Neutrophil (primary cell): Measurements from ENCODE around the gene RTEL1.
A peak's percentile ranks its signal among the peaks of the same experiment; 100 is the strongest.

Experiments used
- H3K27ac ChIP-seq: fragments of 200-600 bp; sonication (generic); 2 replicates; pipeline ENCODE4 v1.5.1; 2016; ENCODE audit warnings: mild to moderate bottlenecking, moderate library complexity
- H3K27me3 ChIP-seq: fragments of 200-600 bp; sonication (generic); 2 replicates; pipeline ENCODE4 v1.6.0; 2016; ENCODE audit warnings: mild to moderate bottlenecking
- H3K36me3 ChIP-seq: fragments of 200-600 bp; sonication (generic); 2 replicates; pipeline ENCODE4 v1.5.1; 2017
- H3K4me1 ChIP-seq, 2 experiments: fragments of 200-600 bp in 1 of 2; sonication (generic) in 1 of 2; 1 replicate in 1 of 2; 2 replicates in 1 of 2; pipeline versions ENCODE4 v1.5.1 to v1.6.1; 2013 to 2016; ENCODE audit warnings: low read depth in 1 of 2, low read length in 1 of 2, mild to moderate bottlenecking in 1 of 2, moderate library complexity in 1 of 2; ENCODE audit not compliant: control insufficient read depth in 1 of 2, insufficient read depth in 1 of 2
- H3K4me3 ChIP-seq, 2 experiments: fragments of 200-600 bp in 1 of 2; sonication (generic) in 1 of 2; 1 replicate in 1 of 2; 2 replicates in 1 of 2; pipeline ENCODE4 v1.5.1; 2013 to 2016; ENCODE audit warnings: low read depth in 1 of 2, low read length in 1 of 2, mild to moderate bottlenecking in 1 of 2, moderate library complexity in 1 of 2
- H3K9me3 ChIP-seq: fragments of 200-600 bp; sonication (generic); 2 replicates; pipeline ENCODE4 v1.5.1; 2016
- TF ChIP-seq, protein P1 (sequence below): fragments of 200-600 bp; sonication (generic); IDR thresholded peaks from 2 replicates; pipeline ENCODE4 v1.5.1; 2016; ENCODE audit warnings: antibody characterized with exemption

RTEL1 gene

DNA sequence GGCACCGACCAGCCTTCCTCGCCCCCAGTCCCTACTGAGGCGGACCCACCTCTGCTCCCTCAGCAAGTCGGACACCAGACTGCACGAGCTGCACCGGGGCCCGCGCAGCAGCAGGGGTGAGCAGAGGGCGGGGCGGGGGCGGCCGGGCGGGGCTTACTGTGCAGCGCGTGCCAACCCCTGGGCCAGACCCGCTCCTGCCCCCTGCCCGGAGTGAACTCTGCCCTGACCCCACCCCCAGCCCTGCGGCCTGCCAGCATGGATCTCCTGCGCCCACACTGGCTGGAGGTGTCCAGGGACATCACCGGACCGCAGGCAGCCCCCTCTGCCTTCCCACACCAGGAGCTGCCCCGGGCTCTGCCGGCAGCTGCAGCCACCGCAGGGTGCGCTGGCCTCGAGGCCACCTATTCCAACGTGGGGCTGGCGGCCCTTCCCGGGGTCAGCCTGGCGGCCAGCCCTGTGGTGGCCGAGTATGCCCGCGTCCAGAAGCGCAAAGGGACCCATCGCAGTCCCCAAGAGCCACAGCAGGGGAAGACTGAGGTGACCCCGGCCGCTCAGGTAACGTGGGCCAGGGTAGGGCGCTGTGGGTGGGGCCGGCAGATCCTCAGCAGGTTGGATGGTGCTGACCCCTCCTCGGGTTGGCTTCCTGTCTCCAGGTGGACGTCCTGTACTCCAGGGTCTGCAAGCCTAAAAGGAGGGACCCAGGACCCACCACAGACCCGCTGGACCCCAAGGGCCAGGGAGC lies 80.0 kb downstream of the RTEL1 start:
- Histone ChIP-seq H3K9me3 (no peaks in the 10 kb centered on the region), H3K27me3 (peaks cover 40% of the 10 kb centered on the region), H3K4me1 (peaks cover 26 to 37% of the 10 kb centered on the region in 2 experiments), H3K27ac (no peak overlapping the region), H3K4me3 (peak overlapping the region in 1 of 2 experiments; percentile 38), H3K36me3 (peaks cover 53% of the 10 kb centered on the region)
- TF ChIP-seq, protein P1, sequence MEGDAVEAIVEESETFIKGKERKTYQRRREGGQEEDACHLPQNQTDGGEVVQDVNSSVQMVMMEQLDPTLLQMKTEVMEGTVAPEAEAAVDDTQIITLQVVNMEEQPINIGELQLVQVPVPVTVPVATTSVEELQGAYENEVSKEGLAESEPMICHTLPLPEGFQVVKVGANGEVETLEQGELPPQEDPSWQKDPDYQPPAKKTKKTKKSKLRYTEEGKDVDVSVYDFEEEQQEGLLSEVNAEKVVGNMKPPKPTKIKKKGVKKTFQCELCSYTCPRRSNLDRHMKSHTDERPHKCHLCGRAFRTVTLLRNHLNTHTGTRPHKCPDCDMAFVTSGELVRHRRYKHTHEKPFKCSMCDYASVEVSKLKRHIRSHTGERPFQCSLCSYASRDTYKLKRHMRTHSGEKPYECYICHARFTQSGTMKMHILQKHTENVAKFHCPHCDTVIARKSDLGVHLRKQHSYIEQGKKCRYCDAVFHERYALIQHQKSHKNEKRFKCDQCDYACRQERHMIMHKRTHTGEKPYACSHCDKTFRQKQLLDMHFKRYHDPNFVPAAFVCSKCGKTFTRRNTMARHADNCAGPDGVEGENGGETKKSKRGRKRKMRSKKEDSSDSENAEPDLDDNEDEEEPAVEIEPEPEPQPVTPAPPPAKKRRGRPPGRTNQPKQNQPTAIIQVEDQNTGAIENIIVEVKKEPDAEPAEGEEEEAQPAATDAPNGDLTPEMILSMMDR: no peak

DNA sequence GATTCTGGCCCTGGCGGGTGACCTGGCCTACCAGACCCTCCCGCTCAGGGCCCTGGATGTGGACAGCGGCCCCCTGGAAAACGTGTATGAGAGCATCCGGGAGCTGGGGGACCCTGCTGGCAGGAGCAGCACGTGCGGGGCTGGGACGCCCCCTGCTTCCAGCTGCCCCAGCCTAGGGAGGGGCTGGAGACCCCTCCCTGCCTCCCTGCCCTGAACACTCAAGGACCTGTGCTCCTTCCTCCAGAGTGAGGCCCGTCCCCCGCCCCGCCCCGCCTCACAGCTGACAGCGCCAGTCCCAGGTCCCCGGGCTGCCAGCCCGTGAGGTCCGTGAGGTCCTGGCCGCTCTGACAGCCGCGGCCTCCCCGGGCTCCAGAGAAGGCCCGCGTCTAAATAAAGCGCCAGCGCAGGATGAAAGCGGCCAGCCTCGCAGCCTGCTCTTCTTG lies 80.6 kb downstream of the RTEL1 start:
- Histone ChIP-seq H3K36me3 (peaks cover 53% of the 10 kb centered on the region), H3K27me3 (peaks cover 40% of the 10 kb centered on the region), H3K9me3 (no peaks in the 10 kb centered on the region), H3K4me1 (peaks cover 26 to 37% of the 10 kb centered on the region in 2 experiments), H3K4me3 (peak overlapping the region; percentile 55 to 65), H3K27ac (peak overlapping the region; percentile 3)
- TF ChIP-seq, protein P1: no peak

DNA sequence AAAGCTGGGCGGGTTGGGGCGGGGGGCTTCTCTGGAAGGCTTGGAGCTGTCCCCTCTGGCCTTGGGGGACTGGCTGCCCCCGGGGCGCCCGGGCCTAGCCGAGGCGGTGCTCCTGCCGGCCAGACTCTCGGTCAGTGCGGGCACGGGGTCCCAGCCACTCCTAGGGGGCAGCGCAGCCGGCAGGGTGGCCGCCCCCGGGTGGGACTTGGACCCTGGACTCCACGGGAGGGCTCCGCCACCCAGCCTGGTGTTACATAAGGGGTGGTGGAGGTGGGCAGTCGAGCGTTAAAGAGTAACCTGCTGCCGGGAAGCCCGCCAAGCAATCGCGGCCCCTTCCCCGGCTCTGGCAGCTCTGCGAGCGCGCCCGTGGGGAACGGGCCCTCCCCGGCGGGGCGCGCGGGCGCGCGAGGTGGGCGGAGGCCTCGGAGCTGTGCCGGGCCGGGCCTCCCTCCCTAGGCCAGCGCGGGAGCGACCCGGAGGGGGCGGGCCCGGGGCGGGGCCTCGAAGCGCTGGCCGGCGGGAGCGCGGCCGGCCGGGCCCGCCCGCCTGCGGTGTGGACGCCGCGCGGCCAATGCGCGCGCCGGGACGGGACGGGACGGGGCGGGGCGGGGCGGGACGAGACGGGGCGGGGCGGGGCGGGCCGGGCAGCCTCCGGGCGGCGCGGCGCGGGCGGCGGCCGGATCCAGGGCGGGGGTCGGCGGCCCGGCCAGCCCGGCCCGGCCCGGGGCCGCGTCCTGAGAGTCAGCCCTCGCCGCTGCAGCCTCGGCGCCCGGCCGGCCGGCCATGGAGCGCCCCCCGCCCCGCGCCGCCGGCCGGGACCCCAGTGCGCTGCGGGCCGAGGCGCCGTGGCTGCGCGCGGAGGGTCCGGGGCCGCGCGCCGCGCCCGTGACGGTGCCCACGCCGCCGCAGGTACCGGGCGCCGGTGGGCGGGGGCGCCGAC lies 81.3 kb downstream of the RTEL1 start, which contains the start of gene SLC2A4RG:
SLC2A4RG (plus strand) TSS at position 647 of the 940 bp plus-strand sequence; CDS start at position 784, 137 bp downstream.
- no peaks in the 10 kb centered on the region for H3K9me3 ChIP-seq
- peaks cover 26 to 37% of the 10 kb centered on the region in 2 experiments for H3K4me1 ChIP-seq
- TF ChIP-seq, protein P1: no peak
- peaks cover 40% of the 10 kb centered on the region for H3K27me3 ChIP-seq
- peak within 1 kb of the TSS; percentile 54 for H3K27ac ChIP-seq
- H3K36me3 ChIP-seq: peaks cover 47% of the 10 kb centered on the region
- H3K4me3 ChIP-seq: peak within 1 kb of the TSS; percentile 58 to 65

DNA sequence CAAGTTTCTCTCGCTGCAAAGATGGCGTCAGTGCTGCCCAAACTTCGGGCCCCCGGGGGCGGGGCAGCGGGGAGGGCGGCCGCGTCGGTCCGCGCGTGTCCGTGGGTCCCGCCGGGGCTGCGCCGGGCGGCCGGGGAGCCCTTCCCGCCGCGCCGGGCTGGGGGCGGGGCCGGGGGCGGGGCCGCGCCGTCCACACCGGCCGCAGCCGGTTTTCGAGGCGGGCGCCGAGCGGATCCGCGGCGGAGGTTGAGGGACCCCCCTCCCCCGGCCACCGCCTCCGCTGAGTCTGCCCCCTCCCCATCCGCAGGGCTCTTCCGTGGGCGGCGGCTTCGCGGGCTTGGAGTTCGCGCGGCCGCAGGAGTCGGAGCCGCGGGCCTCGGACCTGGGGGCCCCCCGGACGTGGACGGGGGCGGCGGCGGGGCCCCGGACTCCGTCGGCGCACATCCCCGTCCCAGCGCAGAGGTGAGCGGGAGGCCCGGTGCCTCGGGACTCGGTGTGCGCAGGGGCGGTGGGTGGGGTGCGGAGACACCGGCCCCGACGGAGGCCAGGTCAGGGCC lies 82.0 kb downstream of the RTEL1 start:
- H3K4me1 ChIP-seq: peaks cover 26 to 37% of the 10 kb centered on the region in 2 experiments
- peak overlapping the region; percentile 54 for H3K27ac ChIP-seq
- peaks cover 40% of the 10 kb centered on the region for H3K27me3 ChIP-seq
- no peaks in the 10 kb centered on the region for H3K9me3 ChIP-seq
- peaks cover 40% of the 10 kb centered on the region for H3K36me3 ChIP-seq
- peak overlapping the region; percentile 58 to 64 for H3K4me3 ChIP-seq
- TF ChIP-seq, protein P1: no peak

DNA sequence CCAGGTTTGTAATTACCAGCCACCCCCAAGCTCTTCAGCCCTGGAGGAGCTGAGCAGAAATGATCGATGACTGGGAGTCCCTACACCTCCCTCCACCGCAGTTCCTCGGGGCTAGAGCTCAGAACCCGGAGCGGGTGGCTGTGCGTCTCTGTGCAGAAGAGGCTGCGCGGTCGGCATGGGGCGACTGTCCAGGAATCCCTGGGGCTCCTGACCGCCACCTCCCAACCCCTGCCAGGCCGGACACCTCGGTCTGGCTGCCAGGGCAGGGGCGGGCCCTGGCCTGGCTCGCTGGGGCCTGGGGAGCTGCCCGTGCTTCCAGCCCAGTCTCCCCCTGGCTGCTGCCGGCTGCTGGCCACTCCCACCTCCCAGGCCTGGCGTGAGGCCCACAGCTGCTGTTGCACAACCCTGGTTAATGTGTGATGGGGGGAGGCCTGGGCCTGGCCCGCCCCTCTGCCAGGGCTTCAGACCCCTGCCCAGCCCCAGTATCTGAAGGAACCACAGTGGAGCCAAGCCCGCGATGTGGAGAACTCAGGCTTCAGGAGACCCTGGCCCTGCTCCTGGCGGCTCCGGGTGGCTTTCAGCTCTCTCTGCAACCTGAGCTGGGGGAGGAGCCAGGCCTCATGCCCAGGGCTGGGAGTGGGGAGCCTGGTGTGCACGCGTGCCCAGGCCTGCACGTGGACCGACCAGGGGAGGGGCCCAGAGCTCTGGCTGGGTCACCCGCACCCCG lies 82.7 kb downstream of the RTEL1 start:
- H3K27ac ChIP-seq: peak overlapping the region; percentile 54
- peak overlapping the region; percentile 58 to 64 for H3K4me3 ChIP-seq
- no peaks in the 10 kb centered on the region for H3K9me3 ChIP-seq
- H3K4me1 ChIP-seq: peaks cover 26 to 37% of the 10 kb centered on the region in 2 experiments
- peaks cover 35% of the 10 kb centered on the region for H3K27me3 ChIP-seq
- peaks cover 33% of the 10 kb centered on the region for H3K36me3 ChIP-seq
- TF ChIP-seq, protein P1: no peak
